GM10248 (cell line): ENCODE data around the gene PJVK.

Experiments
- CTCF ChIA-PET: fragments of 300-600 bp; sonication (Branson Sonifier 250); formaldehyde crosslinking; extraction: SDS; loops from one replicate; lab custom pipeline; 2021; ENCODE audit warnings: antibody characterized with exemption; lab: Yijun Ruan, JAX
- POLR2A ChIA-PET: fragments of 350-650 bp; sonication (Branson Sonifier 250); formaldehyde crosslinking; extraction: SDS; loops from one replicate; lab custom pipeline; 2020; ENCODE audit warnings: antibody characterized with exemption; lab: Yijun Ruan, JAX
- DNase-seq: peaks from one replicate; pipeline ENCODE4 v3.0.0; 2012; ENCODE audit errors: extremely low spot score
- CTCF ChIP-seq: IDR thresholded peaks from 2 replicates; pipeline ENCODE4 v1.5.1; 2012; ENCODE audit warnings: mild to moderate bottlenecking, low read depth; ENCODE audit errors: extremely low read depth, missing control alignments, control extremely low read depth

Gene PJVK

GRCh38 chr2:178499640-178500039 lies 48.5 kb downstream of the PJVK start:
- no peak for DNase-seq
- ChIA-PET POLR2A (no interaction called here), CTCF (interaction anchor here (1.5 kb wide), 1 partner anchor 17 kb away, joined by 3 read pairs; no protein-coding TSS in a partner anchor)
- no peak for TF ChIP-seq CTCF

GRCh38 chr2:178502751-178503150 lies 51.6 kb downstream of the PJVK start:
- no peak for TF ChIP-seq CTCF
- no peak for DNase-seq
- POLR2A ChIA-PET, result no interaction called here
- CTCF ChIA-PET, result interaction anchor here (1.0 to 2.2 kb wide), 2 partner anchors 8 to 10 kb away, joined by 3 to 8 read pairs; no protein-coding TSS in a partner anchor

- POLR2A ChIA-PET, result no interaction called here
Observed at GRCh38 chr2:178506101-178506500, 54.9 kb downstream of the PJVK start.

GRCh38 chr2:178506524-178506923 lies 55.3 kb downstream of the PJVK start:
- POLR2A ChIA-PET, result no interaction called here
- CTCF ChIA-PET, result interaction anchor here (1.5 to 4.1 kb wide), 3 partner anchors 11 to 17 kb away, joined by 4 to 16 read pairs (median 9); no protein-coding TSS in a partner anchor
- DNase-seq, result no peak
- no peak for TF ChIP-seq CTCF

More at GRCh38 chr2:178506101-178506500, 54.9 kb downstream of the PJVK start:
- no peak for TF ChIP-seq CTCF
- CTCF ChIA-PET, result interaction anchor here (1.5 to 4.1 kb wide), 3 partner anchors 11 to 17 kb away, joined by 4 to 16 read pairs (median 9); no protein-coding TSS in a partner anchor
- DNase-seq, result no peak

GRCh38 chr2:178506949-178507348 lies 55.8 kb downstream of the PJVK start:
- ChIA-PET POLR2A (no interaction called here), CTCF (interaction anchor here (1.2 to 4.1 kb wide), 4 partner anchors 8 to 16 kb away, joined by 3 to 16 read pairs (median 6); no protein-coding TSS in a partner anchor)
- no peak for DNase-seq
- TF ChIP-seq CTCF, result no peak

GRCh38 chr2:178508646-178509045 lies 57.5 kb downstream of the PJVK start:
- no peak for TF ChIP-seq CTCF
- DNase-seq, result no peak
- POLR2A ChIA-PET, result no interaction called here
- CTCF ChIA-PET, result interaction anchor here (0.9 to 4.1 kb wide), 4 partner anchors 9 to 19 kb away, joined by 3 to 16 read pairs (median 4); no protein-coding TSS in a partner anchor
